GM21529 (cell line): ENCODE results near the gene FRMD4B.

Experiments
- ATAC-seq: cut with Tn5 transposase; IDR thresholded peaks from one replicate; pipeline ENCODE4 v1.9.1; 2021; ENCODE audit not compliant: unreplicated experiment

FRMD4B gene

DNA sequence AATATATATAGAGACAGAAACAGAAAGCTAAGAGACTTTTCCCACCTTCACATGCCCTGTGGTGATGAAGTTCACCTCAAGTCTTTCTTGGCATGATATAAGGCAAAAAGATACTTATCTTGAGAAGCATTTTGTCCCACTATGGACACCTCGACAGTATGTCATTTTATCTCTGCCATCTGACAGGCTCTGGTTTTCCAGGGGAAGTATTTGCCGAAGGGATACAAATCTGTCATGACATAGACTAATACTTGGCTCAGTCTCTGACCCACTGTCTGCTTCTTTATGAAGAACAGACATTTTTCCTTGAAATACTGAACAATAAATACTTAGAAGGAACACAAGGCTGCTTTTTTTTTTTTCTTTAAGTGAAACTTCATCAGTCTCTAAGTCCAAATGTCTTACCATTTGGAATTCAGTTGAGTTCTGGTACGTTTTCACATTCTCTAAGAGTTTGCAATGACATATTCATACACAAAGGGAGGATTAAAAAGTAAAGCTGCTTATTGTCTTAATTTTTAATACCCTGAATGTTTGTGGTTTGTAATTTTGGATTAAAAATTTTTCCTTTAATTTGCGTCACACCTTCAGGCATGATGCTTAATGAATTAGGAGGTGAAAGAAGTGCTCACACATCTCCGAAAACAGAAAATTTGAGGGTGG lies 175.7 kb downstream of the FRMD4B start:
- no peak for ATAC-seq

DNA sequence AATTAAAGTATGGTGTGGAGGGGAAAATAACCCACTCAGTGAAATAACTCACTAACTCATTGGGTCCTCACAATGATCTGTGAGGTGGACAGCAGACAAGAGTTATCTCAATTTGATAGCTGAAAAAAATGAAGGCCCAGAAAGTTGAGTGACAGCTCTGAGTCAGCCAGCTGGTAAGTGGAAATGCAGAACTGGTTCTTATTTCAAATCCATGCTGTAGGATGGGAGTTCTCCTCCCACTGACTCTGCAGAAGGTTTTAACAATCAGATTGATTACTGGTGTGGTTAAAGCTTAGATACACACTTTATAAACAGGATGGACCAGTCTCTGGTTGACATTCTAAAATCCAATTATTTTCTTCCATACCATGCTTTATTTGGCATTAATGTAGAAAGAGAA lies 176.5 kb downstream of the FRMD4B start:
- ATAC-seq = no peak

- ATAC-seq = no peak
These were observed 178.9 kb downstream of the FRMD4B start for GRCh38 chr3:69207031-69207430.

- ATAC-seq = no peak
These were observed 180.5 kb downstream of the FRMD4B start for GRCh38 chr3:69205385-69205784.

GRCh38 chr3:69204315-69204957 lies 181.5 kb downstream of the FRMD4B start:
- ATAC-seq = peak; percentile 81

GRCh38 chr3:69203631-69204314 lies 182.1 kb downstream of the FRMD4B start:
- ATAC-seq = peak; percentile 4

GRCh38 chr3:69201658-69202057 lies 184.2 kb downstream of the FRMD4B start:
- no peak for ATAC-seq

GRCh38 chr3:69200384-69201068 lies 185.4 kb downstream of the FRMD4B start:
- ATAC-seq = no peak

- ATAC-seq = no peak
These were observed 185.9 kb downstream of the FRMD4B start for GRCh38 chr3:69199942-69200341.

GRCh38 chr3:69197922-69198530 lies 187.9 kb downstream of the FRMD4B start:
- ATAC-seq = no peak

- no peak for ATAC-seq
These were observed 188.4 kb downstream of the FRMD4B start for GRCh38 chr3:69197455-69197854.

DNA sequence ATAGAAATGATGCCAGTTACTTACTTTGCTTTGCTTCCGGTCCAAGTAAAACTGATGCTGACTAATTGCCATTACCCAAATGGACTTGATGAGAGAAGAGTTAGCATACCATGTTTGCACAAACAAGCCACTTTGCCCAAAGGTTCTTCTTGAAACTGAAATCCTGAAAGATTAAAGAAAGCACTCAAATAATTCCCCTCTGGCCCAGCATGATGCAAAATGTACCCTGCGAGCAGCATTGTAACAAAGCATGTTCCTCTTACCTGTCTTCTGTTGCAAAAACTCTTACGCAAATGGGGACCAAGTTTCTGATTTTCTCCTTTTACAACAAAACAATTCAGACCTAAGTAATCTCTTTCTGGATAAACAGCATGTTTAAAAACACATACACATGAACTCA lies 189.0 kb downstream of the FRMD4B start:
- ATAC-seq = no peak

DNA sequence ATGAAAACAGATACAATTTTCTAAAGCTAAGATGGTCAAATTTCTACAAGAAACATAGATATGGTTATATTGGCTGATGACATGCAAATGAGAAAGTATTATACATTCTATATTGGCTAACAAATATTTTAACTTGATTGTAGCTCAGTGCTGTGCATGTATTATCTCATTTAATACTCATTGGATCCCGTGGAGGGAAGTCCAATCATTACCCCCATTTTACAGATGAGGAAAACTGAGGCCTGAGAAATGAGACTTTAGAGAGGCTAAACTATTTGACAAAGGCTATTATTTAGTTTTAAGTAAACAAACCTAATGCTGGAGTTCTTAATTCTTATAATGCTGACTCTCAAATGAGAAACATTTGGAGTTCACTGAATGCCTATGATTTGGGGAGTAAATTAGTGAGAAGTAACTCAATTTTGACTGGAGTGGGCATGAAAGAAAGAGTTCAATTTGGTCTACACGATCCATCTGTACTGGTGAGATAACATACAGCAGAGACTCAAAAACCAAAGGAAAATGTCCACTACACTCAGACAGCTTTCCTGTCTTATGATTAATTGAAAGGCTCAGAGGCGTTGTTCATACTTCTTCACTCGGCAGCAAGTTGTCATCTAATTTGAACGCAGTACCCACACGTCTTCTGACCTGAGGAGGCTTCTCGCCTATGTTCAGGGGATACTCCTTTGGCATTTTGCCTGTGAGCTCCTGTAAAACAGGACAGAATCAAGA lies 191.3 kb downstream of the FRMD4B start:
- ATAC-seq = no peak

GRCh38 chr3:69193749-69194148 lies 192.1 kb downstream of the FRMD4B start:
- no peak for ATAC-seq

DNA sequence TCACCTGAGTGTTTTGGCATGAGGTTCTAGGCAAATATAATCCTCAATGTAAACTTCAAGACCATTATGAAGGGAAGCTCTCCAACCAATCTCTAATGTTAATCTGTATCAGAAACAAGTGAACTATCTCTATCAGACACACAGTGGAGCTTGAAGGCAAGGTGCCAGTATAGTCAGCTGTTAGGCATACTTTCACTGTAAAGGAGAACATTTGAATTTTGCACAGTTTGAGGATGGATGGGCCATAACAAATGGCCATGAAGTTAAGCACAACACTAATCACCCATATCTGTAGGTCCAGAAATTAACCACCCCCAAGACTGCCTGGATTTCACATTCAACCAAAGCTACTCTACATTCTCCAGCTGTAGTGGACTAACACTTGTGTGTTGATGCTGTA lies 194.4 kb downstream of the FRMD4B start:
- ATAC-seq = no peak

DNA sequence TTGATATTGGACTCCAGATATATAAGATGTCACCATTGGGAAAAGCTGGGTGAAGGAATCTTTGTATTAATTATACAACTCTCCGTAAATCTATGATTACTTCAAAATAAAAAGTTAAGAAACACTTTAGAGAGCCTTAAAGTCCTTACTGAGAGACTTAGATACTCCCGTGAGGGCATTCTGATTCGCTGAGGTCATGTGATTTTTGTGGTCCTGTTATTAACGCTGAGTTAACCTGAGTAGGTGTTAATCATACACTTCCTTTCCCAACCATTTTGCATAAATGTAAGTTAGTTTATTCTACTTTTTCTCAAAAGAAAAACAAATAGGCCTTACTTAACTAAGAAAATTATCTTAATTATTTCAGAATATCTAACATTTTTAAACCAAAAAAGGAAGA lies 196.4 kb downstream of the FRMD4B start:
- no peak for ATAC-seq

DNA sequence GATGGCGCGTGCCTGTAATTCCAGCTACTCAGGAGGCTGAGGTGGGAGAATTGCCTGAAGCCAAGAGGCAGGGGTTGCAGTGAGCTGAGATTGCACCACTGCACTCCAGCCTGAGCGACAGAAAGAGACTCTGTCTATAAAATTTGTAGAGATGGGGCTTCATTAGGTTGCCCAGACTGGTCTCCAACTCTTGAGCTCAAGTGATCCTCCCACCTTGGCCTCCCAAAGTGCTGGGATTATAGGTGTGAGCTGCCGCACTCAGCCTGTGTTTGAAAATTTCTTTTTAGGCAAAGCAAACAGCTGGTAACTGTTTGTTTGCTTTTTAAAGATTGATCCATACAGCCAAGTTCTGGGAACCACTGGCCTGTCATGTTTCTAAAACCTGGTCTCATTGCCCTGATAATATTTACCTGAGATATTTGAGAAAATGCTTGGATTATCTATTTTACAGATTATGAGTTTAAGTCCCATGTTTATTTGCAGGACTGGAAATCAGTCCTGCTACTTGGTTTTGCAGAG lies 199.3 kb downstream of the FRMD4B start:
- ATAC-seq = no peak

DNA sequence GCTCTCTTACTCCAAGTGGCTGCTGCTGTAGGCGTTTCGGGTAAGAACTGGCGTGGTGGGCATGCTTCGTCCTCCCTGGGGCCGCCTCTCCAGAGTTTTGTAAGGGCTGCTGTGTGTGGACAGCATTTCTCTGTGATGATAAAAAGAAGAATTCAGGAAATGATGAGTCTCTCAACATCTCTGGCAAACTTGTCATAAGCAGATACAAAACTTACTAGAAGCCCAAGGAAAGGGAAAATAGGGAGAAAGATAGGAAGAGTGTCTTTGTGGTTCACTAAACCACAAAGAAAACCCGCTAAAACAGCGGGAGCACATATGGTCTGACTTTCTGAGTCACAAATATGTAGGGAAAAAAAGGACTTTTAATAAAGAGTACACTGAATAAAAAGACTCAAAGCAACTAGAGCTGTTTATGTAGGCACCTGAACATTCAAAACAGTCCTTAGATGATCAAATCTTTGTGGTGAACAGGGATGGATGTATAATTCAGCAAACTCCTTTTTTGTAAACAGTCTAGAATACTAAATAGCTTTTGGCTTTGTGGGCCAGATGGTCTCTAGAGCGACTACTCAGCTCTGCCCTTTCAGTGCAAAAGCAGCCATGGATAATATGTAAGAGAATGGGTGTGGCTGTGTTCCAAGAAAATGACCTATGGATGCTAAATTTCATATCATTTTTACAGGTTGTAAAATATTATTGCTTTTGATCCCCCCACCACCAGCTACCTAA lies 203.1 kb downstream of the FRMD4B start:
- no peak for ATAC-seq

- ATAC-seq = no peak
These were observed 204.2 kb downstream of the FRMD4B start for GRCh38 chr3:69181592-69182211.
